ENCODE data around the gene STOX2. TPM values are rescaled to one million over a fixed set of nuclear protein-coding genes. Genes with fewer than 3 reads are reported as not detected.

The STOX2 gene, protein sequence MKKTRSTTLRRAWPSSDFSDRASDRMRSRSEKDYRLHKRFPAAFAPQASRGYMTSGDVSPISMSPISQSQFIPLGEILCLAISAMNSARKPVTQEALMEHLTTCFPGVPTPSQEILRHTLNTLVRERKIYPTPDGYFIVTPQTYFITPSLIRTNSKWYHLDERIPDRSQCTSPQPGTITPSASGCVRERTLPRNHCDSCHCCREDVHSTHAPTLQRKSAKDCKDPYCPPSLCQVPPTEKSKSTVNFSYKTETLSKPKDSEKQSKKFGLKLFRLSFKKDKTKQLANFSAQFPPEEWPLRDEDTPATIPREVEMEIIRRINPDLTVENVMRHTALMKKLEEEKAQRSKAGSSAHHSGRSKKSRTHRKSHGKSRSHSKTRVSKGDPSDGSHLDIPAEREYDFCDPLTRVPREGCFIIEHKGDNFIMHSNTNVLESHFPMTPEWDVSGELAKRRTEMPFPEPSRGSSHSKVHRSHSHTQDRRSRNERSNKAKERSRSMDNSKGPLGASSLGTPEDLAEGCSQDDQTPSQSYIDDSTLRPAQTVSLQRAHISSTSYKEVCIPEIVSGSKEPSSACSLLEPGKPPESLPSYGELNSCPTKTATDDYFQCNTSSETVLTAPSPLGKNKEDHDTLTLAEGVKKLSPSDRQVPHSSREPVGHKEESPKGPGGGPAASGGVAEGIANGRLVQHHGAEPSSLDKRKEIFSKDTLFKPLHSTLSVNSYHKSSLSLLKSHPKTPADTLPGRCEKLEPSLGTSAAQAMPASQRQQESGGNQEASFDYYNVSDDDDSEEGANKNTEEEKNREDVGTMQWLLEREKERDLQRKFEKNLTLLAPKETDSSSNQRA (N-terminal part only)
- total RNA-seq: 10 to 100 TPM in 3 of 4 donors, 1 to 10 TPM in 1; 8.6 to 19.6 (median 12.7) TPM

DNA sequence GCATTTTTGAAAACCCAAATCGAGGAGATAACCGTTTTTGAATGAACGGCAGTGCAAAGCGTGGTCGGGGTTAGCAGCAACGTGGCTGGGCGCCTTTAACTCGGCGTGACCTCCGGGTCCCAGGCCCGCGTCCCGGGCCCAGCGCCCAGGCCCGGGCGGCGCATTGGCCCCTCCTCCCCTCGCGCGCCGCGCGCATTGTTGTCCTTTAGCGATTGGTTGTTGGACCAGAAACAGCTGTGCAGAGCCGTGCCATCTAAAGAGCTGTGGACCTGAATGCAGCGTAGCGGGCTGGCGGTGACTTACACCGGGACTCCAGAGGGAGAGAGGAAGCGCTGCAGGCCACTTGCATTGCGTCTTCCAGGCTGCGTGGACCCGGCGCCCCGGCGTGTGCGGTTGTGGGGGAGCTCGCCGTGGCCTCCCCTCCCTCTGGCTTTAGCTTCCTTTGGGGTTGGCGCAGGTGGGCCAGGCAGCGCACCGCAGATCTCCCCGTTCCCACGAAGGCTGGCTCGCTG is at the start of gene STOX2:
Gene STOX2, plus strand, starts transcription at position 227 of the 512 bp plus-strand sequence. CDS start 1,484 bp downstream, outside the sequence.
- DNase-seq (ENCODE audit: low spot score in 2 of 2): peak; percentile 83 to 84
- TF ChIP-seq POLR2AphosphoS5 (IDR thresholded peaks at IDR 0.05) (peak in 1 of 3 donors; percentile 4), EP300 (IDR thresholded peaks at IDR 0.05) (no peak)
- 0% methylated on average over 37 of the region's 45 CpGs for WGBS
- H3K27ac ChIP-seq: peak within 1 kb of the TSS; percentile 0
- no peaks in the 10 kb centered on the region for H3K36me3 ChIP-seq
- H3K9me3 ChIP-seq: no peaks in the 10 kb centered on the region
- H3K4me1 ChIP-seq: peaks cover 26% of the 10 kb centered on the region
- peaks cover 4% of the 10 kb centered on the region for H3K27me3 ChIP-seq
- H3K4me3 ChIP-seq: peak within 1 kb of the TSS; percentile 73

DNA sequence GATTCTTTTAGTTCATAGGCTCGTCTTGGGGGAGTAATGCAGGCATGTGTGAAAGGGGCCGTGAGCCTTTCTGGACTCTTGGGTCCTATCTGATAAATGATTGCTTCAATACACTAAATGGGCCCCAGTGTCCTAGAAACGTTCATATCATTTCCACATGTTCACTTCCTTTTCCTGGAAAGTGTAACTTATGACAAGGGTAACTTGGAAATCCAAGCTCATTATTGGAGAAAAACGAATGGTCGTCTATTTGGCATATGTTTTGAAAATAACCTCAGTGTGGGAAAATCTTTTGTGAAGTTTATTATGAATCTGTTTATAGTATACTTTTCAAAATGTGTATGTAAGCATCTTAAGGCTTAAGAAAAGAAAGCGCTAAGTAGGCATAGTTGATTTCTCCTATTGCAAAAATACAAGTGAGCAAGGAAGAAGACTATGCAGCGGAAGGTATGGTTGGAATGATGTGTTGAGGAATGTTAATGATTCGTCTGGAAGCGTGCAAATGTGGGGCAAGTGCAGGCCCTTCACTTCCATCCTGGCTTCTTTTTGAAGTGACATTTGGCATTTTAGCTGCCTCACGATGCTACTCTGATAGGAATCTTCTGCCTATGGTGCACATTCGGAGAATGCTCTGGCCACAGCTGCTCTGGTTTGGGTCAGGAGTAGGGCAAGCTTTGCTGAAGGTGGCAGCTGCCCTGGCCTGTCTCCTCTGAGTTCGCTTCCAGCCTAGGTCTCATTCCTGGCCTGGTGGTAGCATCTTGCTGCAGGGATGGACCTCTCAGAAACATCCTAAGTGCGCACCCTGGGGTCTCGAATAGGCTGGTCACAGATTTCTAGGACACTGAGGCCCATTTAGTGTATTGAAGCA is 49.5 kb upstream of the STOX2 start:
- DNase-seq (ENCODE audit: low spot score in 2 of 2): no peak
- Histone ChIP-seq H3K27me3 (no peaks in the 10 kb centered on the region), H3K4me3 (no peak overlapping the region), H3K4me1 (peaks cover 2% of the 10 kb centered on the region), H3K27ac (no peak overlapping the region), H3K36me3 (no peaks in the 10 kb centered on the region), H3K9me3 (no peaks in the 10 kb centered on the region)
- 83% methylated on average over 14 of the region's 14 CpGs for WGBS
- no peak for TF ChIP-seq POLR2AphosphoS5 (IDR thresholded peaks at IDR 0.05)
- TF ChIP-seq EP300 (IDR thresholded peaks at IDR 0.05): no peak
- no peak for TF ChIP-seq POLR2A (IDR thresholded peaks at IDR 0.05)
- TF ChIP-seq, protein P1, sequence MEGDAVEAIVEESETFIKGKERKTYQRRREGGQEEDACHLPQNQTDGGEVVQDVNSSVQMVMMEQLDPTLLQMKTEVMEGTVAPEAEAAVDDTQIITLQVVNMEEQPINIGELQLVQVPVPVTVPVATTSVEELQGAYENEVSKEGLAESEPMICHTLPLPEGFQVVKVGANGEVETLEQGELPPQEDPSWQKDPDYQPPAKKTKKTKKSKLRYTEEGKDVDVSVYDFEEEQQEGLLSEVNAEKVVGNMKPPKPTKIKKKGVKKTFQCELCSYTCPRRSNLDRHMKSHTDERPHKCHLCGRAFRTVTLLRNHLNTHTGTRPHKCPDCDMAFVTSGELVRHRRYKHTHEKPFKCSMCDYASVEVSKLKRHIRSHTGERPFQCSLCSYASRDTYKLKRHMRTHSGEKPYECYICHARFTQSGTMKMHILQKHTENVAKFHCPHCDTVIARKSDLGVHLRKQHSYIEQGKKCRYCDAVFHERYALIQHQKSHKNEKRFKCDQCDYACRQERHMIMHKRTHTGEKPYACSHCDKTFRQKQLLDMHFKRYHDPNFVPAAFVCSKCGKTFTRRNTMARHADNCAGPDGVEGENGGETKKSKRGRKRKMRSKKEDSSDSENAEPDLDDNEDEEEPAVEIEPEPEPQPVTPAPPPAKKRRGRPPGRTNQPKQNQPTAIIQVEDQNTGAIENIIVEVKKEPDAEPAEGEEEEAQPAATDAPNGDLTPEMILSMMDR (IDR thresholded peaks at IDR 0.05): no peak

DNA sequence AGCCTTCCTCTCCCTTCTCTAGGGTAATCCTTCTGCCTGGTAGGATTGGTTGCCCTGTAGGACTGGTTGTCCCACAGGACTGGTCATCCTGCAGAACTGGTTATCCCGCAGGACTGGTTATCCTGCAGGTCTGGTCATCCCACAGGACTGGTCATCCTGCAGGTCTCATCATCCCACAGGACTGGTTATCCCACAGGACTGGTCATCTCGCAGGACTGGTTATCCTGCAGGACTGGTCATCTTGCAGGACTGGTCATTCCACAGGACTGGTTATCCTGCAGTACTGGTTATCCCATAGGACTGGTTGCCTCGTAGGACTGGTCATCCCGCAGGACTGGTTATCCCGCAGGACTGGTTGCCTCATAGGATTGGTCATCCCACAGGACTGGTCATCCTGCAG is 48.1 kb upstream of the STOX2 start:
- no peak overlapping the region for H3K27ac ChIP-seq
- no peak overlapping the region for H3K4me3 ChIP-seq
- H3K9me3 ChIP-seq: no peaks in the 10 kb centered on the region
- H3K36me3 ChIP-seq: no peaks in the 10 kb centered on the region
- peaks cover 5% of the 10 kb centered on the region for H3K4me1 ChIP-seq
- WGBS: 55% methylated on average over 5 of the region's 5 CpGs
- DNase-seq (ENCODE audit: low spot score in 2 of 2): no peak
- TF ChIP-seq EP300 (IDR thresholded peaks at IDR 0.05) (no peak), POLR2A (IDR thresholded peaks at IDR 0.05) (no peak), POLR2AphosphoS5 (IDR thresholded peaks at IDR 0.05) (no peak)
- TF ChIP-seq, protein P1 (IDR thresholded peaks at IDR 0.05): no peak
- no peaks in the 10 kb centered on the region for H3K27me3 ChIP-seq

DNA sequence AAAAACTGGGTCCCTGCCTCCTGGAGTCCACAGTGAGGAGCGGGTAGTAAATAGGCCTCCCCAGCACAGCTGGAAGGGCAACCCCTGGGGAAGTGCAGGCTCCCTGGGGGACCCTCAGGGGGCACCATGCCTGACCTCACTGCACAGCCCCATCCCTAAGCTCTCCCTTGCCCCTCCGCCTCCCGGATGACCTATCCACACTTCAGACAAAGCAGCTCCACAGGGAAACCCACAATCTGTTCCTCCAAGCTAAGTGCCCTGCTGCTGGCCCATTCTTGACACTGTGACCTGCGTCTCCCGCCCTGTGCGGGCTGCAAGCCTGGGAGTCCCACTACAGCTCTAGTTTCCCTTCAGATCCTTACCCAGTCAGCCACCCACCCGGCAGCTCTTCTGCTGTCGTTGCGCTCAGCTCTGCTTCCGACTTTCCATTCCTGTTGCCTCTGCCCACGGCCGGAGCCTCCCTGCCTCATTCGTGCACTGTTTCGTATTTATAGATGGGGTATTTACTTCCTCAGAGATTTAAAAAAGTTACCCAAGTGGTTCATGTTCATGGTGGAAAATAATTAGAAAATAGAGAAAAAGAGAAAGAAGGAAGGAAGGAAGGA is 47.0 kb upstream of the STOX2 start:
- TF ChIP-seq POLR2A (IDR thresholded peaks at IDR 0.05) (no peak), POLR2AphosphoS5 (IDR thresholded peaks at IDR 0.05) (no peak), EP300 (IDR thresholded peaks at IDR 0.05) (no peak)
- TF ChIP-seq, protein P1 (IDR thresholded peaks at IDR 0.05): no peak
- no peak overlapping the region for H3K27ac ChIP-seq
- H3K27me3 ChIP-seq: no peaks in the 10 kb centered on the region
- no peaks in the 10 kb centered on the region for H3K9me3 ChIP-seq
- 77% methylated on average over 14 of the region's 14 CpGs for WGBS
- no peak for DNase-seq (ENCODE audit: low spot score in 2 of 2)
- peaks cover 5% of the 10 kb centered on the region for H3K4me1 ChIP-seq
- H3K4me3 ChIP-seq: no peak overlapping the region
- no peaks in the 10 kb centered on the region for H3K36me3 ChIP-seq

DNA sequence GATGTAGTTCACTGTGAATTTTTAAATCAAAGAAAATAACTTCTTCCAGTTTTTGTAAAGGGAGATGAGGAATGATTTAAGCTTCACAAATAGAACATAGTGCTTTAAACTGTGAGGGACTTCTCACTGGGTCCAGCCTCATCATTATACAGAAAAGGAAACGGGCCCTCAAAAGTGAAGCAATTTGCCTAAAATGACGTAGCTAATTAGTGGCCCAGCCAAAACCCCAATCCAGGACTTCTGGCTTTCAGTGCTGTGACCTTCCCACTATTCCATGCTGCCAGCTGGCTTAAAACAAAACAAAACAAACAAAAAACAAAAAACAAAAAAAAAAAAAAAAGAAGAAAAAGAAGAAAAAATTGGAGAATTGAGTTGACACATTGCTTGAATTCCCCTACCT is 45.0 kb upstream of the STOX2 start:
- no peak for DNase-seq (ENCODE audit: low spot score in 2 of 2)
- Histone ChIP-seq H3K27me3 (no peaks in the 10 kb centered on the region), H3K36me3 (no peaks in the 10 kb centered on the region), H3K9me3 (no peaks in the 10 kb centered on the region), H3K27ac (no peak overlapping the region), H3K4me3 (no peak overlapping the region), H3K4me1 (peaks cover 5% of the 10 kb centered on the region)
- WGBS: 61% methylated on average over 2 of the region's 2 CpGs
- TF ChIP-seq, protein P1 (IDR thresholded peaks at IDR 0.05): no peak
- TF ChIP-seq POLR2AphosphoS5 (IDR thresholded peaks at IDR 0.05): no peak
- TF ChIP-seq EP300 (IDR thresholded peaks at IDR 0.05): no peak
- TF ChIP-seq POLR2A (IDR thresholded peaks at IDR 0.05): no peak
